NCI-H2196 (cell line): Measurements from ENCODE around the gene MPHOSPH10.
"Not testable (repeated sequence)": the region's sequence is repeated elsewhere in the genome, so short reads cannot be mapped to it uniquely, and the experiment has no call there.

Experiments
- DNase-seq: peaks from one replicate; lab custom pipeline; 2025; ENCODE audit not compliant: unreplicated experiment; lab: John Stamatoyannopoulos, UW

MPHOSPH10 gene

GRCh38 chr2:71166812-71167211 is 36.4 kb downstream of the MPHOSPH10 start:
- no peak for DNase-seq

- no peak for DNase-seq
Measured at GRCh38 chr2:71173096-71173495, 42.7 kb downstream of the MPHOSPH10 start.

GRCh38 chr2:71174207-71174606 is 43.8 kb downstream of the MPHOSPH10 start:
- DNase-seq: no peak

- DNase-seq: peak; percentile 32
Measured at GRCh38 chr2:71178836-71179235, 48.4 kb downstream of the MPHOSPH10 start.

- DNase-seq: no peak
Measured at GRCh38 chr2:71181316-71181715, 50.9 kb downstream of the MPHOSPH10 start.

- not testable (repeated sequence) for DNase-seq
Measured at GRCh38 chr2:71183306-71184115, 53.1 kb downstream of the MPHOSPH10 start.

GRCh38 chr2:71186973-71187372 is 56.5 kb downstream of the MPHOSPH10 start:
- no peak for DNase-seq

- DNase-seq: no peak
Measured at GRCh38 chr2:71187589-71187988, 57.2 kb downstream of the MPHOSPH10 start.

- peak; percentile 1 for DNase-seq
Measured at GRCh38 chr2:71190656-71191569, 60.5 kb downstream of the MPHOSPH10 start.

- no peak for DNase-seq
Measured at GRCh38 chr2:71191570-71191943, 61.1 kb downstream of the MPHOSPH10 start.
